Thymus (tissue), 11 donors: Measurements from ENCODE around the gene KLRG1. TPM values are rescaled to one million over a fixed set of nuclear protein-coding genes. Genes with fewer than 3 reads are reported as not detected.

Experiments
- DNase-seq, 9 donors: peaks; one replicate each; pipeline ENCODE4 v3.0.0-alpha.2; 2013; ENCODE audit warnings: low spot score in 9 of 9, low read depth in 6 of 9, missing footprints in 1 of 9
- H3K27ac ChIP-seq, 2 donors: one replicate each; pipeline ENCODE4 v1.5.1; 2013; ENCODE audit warnings: control low read depth in 1 of 2, low read depth in 1 of 2, low read length in 1 of 2, mild to moderate bottlenecking in 1 of 2, moderate library complexity in 1 of 2
- H3K27me3 ChIP-seq, 2 donors: one replicate each; pipeline ENCODE4 v1.5.1; 2013; ENCODE audit warnings: low read length in 1 of 2; ENCODE audit not compliant: control insufficient read depth in 2 of 2, insufficient read depth in 1 of 2
- H3K36me3 ChIP-seq, 2 donors: one replicate each; pipeline ENCODE4 v1.5.1; 2013; ENCODE audit warnings: low read length in 1 of 2, mild to moderate bottlenecking in 1 of 2, moderate library complexity in 1 of 2; ENCODE audit not compliant: control insufficient read depth in 2 of 2, insufficient read depth in 2 of 2
- H3K4me1 ChIP-seq, 2 donors: one replicate each; pipeline ENCODE4 v1.5.1; 2013; ENCODE audit warnings: low read length in 2 of 2; ENCODE audit not compliant: control insufficient read depth in 2 of 2, insufficient read depth in 2 of 2
- H3K4me3 ChIP-seq, 2 donors: one replicate each; pipeline ENCODE4 v1.5.1; 2013; ENCODE audit warnings: low read length in 2 of 2, control low read depth in 1 of 2, mild to moderate bottlenecking in 1 of 2
- H3K9me3 ChIP-seq, 2 donors: one replicate each; pipeline ENCODE4 v1.5.1; 2013; ENCODE audit warnings: low read length in 1 of 2, mild to moderate bottlenecking in 1 of 2; ENCODE audit not compliant: control insufficient read depth in 2 of 2, insufficient read depth in 1 of 2
- WGBS: extraction: QIAGEN DNeasy Blood & Tissue Kit; methylation state at CpG from one replicate; pipeline ENCODE4 v1.1.7; 2013; 5-methylcytosine and 5-hydroxymethylcytosine counted together
- polyA plus RNA-seq: library from polyadenylated mRNA; stranded (reverse); fragments of 200-250 nt; gene quantifications from one replicate; pipeline ENCODE4 v1.2.3, GENCODE V29; 2013
- total RNA-seq: library from RNA; stranded (reverse); fragments of 120-200 nt; gene quantifications from one replicate; pipeline ENCODE4 v1.2.4, GENCODE V29; 2013
- donor health status: healthy.

KLRG1 gene
- total and polyA plus RNA-seq, 2 donors: 5.2 to 7.4 TPM

DNA sequence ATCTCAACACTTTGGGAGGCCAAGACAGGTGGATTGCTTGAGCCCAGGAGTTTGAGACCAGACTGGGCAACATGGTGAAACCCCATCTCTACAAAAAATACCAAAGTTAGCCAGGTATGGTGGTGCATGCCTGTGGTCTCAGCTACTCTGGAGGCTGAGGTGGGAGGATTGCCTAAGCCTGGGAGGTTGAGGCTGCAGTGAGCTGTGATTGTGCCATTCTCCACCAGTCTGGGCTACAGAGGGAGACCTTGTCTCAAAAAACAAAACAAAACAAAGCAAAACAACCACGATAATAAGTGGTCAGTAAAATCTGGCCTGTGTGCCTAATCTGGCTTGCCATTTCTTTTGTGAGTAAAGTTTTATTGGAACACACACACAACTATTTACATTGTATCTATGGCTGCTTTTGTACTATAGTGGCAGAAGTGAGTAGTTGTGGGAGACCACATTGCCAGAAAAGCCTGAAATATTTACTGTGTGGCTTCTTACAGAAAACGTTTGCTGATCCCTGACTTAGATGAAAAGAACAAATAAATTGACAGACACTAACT, 19.4 kb upstream of the KLRG1 start:
- no peak for DNase-seq
- Histone ChIP-seq H3K9me3 (peaks cover 1 to 14% of the 10 kb centered on the region in 2 donors), H3K4me1 (no peaks in the 10 kb centered on the region), H3K4me3 (no peak overlapping the region), H3K27me3 (no peaks in the 10 kb centered on the region), H3K27ac (no peak overlapping the region), H3K36me3 (no peaks in the 10 kb centered on the region)
- 84% methylated on average over 2 of the region's 2 CpGs for WGBS

DNA sequence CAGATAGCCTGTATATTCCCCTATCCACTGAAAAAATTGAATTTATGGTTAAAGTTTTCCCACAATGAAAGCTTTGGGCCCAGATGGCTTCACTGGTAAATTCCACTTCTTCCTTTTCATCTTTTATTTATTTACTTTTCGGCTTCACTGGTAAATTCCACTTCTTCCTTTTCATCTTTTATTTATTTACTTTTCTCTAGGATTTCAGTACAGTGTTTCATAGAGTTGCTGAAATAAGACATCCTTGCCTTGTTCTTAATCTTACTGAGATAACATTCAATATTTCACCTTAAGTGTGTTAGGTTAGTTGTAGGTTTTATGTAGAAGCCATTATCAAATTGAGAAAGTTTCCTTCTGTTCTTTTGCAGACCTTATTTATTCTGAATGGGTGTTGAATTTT, 18.9 kb upstream of the KLRG1 start:
- H3K36me3 ChIP-seq: no peaks in the 10 kb centered on the region
- DNase-seq: no peak
- no peak overlapping the region for H3K27ac ChIP-seq
- H3K27me3 ChIP-seq: no peaks in the 10 kb centered on the region
- WGBS: 96% methylated on average over 1 of the region's 1 CpG
- no peaks in the 10 kb centered on the region for H3K4me1 ChIP-seq
- peaks cover 1 to 14% of the 10 kb centered on the region in 2 donors for H3K9me3 ChIP-seq
- no peak overlapping the region for H3K4me3 ChIP-seq

GRCh38 chr12:8980137-8980536, 9.2 kb upstream of the KLRG1 start:
- H3K27me3 ChIP-seq: no peaks in the 10 kb centered on the region
- WGBS: 98% methylated on average over 3 of the region's 3 CpGs
- no peak overlapping the region for H3K4me3 ChIP-seq
- H3K9me3 ChIP-seq: peaks cover 0 to 6% of the 10 kb centered on the region in 2 donors
- no peak for DNase-seq
- no peaks in the 10 kb centered on the region for H3K36me3 ChIP-seq
- H3K4me1 ChIP-seq: no peaks in the 10 kb centered on the region
- H3K27ac ChIP-seq: no peak overlapping the region

DNA sequence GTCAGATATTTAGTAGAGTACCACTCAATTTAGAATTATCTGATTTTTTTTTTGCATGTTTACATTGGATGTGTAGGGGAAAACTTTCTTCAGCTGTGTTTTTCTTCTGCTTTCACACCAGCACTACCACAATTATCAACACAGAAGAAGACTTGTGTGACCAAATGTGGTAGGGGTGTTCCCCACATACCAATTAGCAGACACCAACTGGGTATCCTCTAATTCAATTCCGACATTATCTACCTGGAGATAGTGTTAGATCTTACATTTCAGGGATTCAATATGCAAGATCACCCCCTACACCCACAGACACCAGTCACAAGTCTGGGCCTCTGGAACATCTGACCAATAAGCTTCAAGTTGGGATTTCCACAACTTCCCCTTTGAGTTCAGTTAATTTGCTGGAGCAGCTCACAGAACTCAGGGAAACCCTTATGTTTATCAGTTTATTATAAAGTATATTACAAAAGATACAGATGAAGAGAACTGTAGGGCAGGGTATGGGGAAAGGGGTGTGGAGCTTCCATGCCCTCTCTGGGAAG, 4.1 kb upstream of the KLRG1 start:
- H3K27ac ChIP-seq: no peak overlapping the region
- no peaks in the 10 kb centered on the region for H3K36me3 ChIP-seq
- no peaks in the 10 kb centered on the region for H3K27me3 ChIP-seq
- no peak overlapping the region for H3K4me3 ChIP-seq
- no peak for DNase-seq
- H3K9me3 ChIP-seq: peaks cover 0 to 5% of the 10 kb centered on the region in 2 donors
- WGBS: 98% methylated on average over 1 of the region's 1 CpG
- H3K4me1 ChIP-seq: no peaks in the 10 kb centered on the region

DNA sequence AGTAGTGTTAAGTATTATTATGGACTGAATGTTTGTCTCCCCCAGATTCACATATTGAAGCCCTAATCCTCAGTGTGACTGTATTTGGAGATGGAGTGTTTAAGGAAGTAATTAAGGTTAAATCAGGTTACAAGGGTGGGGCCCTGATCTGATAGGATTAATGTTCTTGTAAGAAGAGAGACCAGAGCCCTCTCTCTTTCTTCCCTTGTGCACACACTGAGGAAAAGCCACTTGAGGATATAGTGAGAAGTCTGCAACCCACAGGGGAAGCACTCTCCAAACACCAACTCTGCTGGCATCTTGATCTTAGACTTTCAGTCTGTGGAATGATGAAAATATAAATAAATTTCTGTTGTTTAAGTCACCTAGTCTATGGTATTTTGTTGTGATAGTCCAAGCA, 2.2 kb upstream of the KLRG1 start:
- Histone ChIP-seq H3K4me3 (no peak overlapping the region), H3K9me3 (no peaks in the 10 kb centered on the region), H3K27me3 (no peaks in the 10 kb centered on the region), H3K4me1 (peaks cover 3 to 5% of the 10 kb centered on the region in 2 donors), H3K36me3 (no peaks in the 10 kb centered on the region), H3K27ac (no peak overlapping the region)
- no peak for DNase-seq

DNA sequence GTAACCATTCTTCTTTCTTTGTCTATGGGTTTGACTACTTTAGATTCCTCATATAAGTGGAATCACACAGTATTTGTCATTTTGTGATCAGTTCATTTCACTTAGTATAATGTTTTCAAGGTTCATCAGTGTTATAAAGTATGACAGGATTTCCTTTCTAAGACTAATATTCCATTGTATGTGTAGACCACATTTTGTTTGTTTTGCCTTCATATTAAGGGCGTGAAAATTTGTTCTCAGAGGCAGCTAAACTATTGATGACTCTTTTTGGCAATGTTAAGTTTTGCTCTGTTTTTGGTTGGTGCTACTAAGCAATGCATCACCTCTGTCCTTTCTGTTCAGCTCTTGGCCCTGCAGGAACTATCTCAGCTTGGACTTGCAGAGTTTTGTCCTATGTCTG, 1.7 kb upstream of the KLRG1 start:
- Histone ChIP-seq H3K36me3 (no peaks in the 10 kb centered on the region), H3K9me3 (no peaks in the 10 kb centered on the region), H3K27me3 (no peaks in the 10 kb centered on the region), H3K4me1 (peaks cover 5 to 8% of the 10 kb centered on the region in 2 donors), H3K4me3 (no peak overlapping the region), H3K27ac (no peak overlapping the region)
- WGBS: 96% methylated on average over 1 of the region's 1 CpG
- DNase-seq: no peak

DNA sequence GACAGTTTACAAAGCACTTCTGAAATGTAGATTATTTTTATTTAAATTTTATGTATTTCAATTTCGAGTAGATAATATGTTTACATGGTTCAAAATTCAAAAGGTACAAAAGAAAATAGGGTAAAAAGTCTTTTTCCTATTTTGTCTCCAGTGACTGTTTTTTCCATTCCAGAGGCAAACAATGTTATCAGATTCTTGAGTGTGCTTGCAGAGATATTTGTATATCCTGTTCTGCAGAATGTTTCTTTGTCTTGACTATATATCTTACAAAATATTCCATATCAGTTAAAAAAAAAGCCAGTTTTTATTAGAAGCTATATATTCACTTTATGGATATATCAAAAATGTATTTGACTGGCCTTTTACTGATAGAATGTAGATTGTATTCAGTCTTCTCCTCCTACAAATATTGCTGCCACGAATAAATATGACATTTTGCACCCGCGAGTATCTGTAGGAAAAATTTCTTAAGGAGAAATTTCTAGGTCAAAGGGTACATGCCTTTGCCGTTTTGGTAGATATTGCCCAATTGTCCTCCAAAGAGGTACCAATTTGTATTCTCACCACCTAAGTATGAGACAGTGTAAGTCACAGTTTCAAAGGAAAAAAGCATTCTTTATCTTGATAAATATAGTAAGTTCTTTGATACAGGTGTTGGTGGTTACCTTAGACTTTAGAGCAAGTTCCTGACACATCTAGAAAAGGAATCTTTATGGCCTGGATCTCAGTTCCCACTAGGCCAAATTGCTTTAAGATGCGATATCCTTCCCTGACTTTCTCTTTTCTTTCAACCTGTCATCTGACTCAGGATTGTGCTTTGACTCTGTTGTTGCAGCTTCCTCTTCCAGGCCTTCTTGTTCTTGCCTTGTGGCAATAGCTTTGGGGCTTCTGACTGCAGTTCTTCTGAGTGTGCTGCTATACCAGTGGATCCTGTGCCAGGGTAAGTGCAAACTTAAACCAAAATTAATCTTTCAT, 2.3 kb downstream of the KLRG1 start:
- DNase-seq: peak in 8 of 9 donors; percentile 11 to 63 (median 28)
- Histone ChIP-seq H3K4me3 (no peak overlapping the region), H3K4me1 (peaks cover 5 to 11% of the 10 kb centered on the region in 2 donors), H3K27me3 (no peaks in the 10 kb centered on the region), H3K36me3 (no peaks in the 10 kb centered on the region), H3K9me3 (no peaks in the 10 kb centered on the region), H3K27ac (peak overlapping the region; percentile 3 to 52)
- WGBS: 56% methylated on average over 6 of the region's 6 CpGs

- no peak for DNase-seq
- Histone ChIP-seq H3K36me3 (no peaks in the 10 kb centered on the region), H3K9me3 (peaks cover 0 to 4% of the 10 kb centered on the region in 2 donors), H3K4me3 (no peak overlapping the region), H3K27ac (no peak overlapping the region), H3K27me3 (no peaks in the 10 kb centered on the region), H3K4me1 (peaks cover 5 to 11% of the 10 kb centered on the region in 2 donors)
- 94% methylated on average over 3 of the region's 3 CpGs for WGBS
These were observed 4.5 kb downstream of the KLRG1 start for GRCh38 chr12:8993827-8994226.
